Measurements from ENCODE around the gene RTKN2. TPM values are rescaled to one million over a fixed set of nuclear protein-coding genes. Genes with fewer than 3 reads are reported as not detected.
"Not testable (repeated sequence)": the region's sequence is repeated elsewhere in the genome, so short reads cannot be mapped to it uniquely, and the experiment has no call there.

The RTKN2 gene
- total RNA-seq, 4 donors from 2014 or later = 12.0 TPM; not detected in 3

DNA sequence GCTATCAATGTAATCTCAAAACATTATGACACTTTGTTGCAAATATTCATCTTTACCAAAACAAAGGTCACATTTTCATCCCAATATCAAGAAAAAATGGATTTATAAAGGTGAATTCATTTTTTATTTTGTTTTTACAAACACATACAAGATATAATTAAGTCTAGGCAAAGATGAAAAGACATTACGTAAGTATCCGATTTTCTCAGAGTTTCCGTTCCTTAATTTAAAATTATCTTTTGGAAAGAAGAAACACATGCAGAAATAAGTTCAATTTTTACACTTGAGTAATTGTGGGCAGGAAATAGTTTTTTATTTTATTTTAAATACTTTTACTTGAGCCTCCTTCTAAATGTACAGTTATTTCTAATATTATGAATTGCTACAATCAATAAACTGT lies 24.6 kb downstream of the RTKN2 start:
- Histone ChIP-seq H3K9me3 (no peaks in the 10 kb centered on the region), H3K4me3 (no peak overlapping the region), H3K27me3 (no peaks in the 10 kb centered on the region), H3K4me1 (no peaks in the 10 kb centered on the region), H3K36me3 (no peaks in the 10 kb centered on the region), H3K27ac (peak overlapping the region in 1 of 2 donors; percentile 32)
- no peak for TF ChIP-seq POLR2A (IDR thresholded peaks at IDR 0.05)
- no peak for DNase-seq
- intact Hi-C loops (cut with DNase I; ENCODE audit: low total_unique reads) = no loop called here

DNA sequence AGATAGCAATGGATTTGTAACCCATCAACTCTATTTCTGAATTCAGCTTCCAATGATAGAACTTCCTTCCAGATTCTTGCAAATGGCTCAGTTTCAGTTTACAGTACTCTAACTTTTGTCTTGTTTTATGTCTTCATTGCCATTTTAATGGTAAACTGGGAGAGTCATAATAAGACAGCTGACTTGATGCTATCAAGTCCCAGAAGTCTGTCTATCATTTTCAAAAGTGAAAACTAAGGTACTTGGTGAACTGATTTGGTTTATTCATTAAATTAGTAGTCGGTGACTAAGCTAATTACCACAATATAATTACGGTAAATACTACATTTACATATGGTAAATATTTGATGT lies 25.0 kb downstream of the RTKN2 start:
- TF ChIP-seq, protein P1, sequence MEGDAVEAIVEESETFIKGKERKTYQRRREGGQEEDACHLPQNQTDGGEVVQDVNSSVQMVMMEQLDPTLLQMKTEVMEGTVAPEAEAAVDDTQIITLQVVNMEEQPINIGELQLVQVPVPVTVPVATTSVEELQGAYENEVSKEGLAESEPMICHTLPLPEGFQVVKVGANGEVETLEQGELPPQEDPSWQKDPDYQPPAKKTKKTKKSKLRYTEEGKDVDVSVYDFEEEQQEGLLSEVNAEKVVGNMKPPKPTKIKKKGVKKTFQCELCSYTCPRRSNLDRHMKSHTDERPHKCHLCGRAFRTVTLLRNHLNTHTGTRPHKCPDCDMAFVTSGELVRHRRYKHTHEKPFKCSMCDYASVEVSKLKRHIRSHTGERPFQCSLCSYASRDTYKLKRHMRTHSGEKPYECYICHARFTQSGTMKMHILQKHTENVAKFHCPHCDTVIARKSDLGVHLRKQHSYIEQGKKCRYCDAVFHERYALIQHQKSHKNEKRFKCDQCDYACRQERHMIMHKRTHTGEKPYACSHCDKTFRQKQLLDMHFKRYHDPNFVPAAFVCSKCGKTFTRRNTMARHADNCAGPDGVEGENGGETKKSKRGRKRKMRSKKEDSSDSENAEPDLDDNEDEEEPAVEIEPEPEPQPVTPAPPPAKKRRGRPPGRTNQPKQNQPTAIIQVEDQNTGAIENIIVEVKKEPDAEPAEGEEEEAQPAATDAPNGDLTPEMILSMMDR (IDR thresholded peaks at IDR 0.05) = no peak
- TF ChIP-seq POLR2A (IDR thresholded peaks at IDR 0.05) = no peak
- intact Hi-C loops (cut with DNase I; ENCODE audit: low total_unique reads) = no loop called here
- Histone ChIP-seq H3K9me3 (no peaks in the 10 kb centered on the region), H3K27me3 (no peaks in the 10 kb centered on the region), H3K27ac (peak overlapping the region in 1 of 2 donors; percentile 32), H3K4me3 (no peak overlapping the region), H3K4me1 (no peaks in the 10 kb centered on the region), H3K36me3 (no peaks in the 10 kb centered on the region)
- DNase-seq = no peak

DNA sequence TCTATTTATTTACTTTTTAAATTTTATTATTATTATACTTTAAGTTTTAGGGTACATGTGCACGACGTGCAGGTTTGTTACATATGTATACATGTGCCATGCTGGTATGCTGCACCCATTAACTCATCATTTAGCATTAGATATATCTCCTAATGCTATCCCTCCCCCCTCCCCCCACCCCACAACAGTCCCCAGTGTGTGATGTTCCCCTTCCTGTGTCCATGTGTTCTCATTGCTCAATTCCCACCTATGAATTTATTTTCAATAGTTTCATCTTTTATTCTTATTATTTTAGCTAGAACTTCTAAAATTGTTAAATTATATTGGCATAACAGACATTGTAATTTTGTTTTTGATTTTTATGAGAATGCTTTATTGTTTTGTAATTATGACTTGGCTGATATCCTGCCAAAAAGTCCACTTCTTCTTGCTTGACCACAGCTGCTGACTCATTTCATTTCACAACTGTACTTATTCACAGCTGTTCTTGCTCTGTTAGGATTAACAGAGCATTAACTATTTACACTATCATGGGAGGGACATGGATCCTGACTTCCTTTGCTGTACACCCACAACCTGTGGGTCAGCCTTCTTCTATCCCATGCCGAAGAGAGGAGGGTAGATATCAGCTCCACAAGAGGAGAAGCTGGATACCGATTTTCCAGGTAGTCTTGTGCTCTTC lies 25.5 kb downstream of the RTKN2 start:
- H3K4me3 ChIP-seq; intact Hi-C loops (cut with DNase I; ENCODE audit: low total_unique reads); H3K4me1 ChIP-seq; H3K27me3 ChIP-seq; H3K9me3 ChIP-seq; H3K36me3 ChIP-seq; DNase-seq: not testable (repeated sequence)
- H3K27ac ChIP-seq = peak overlapping the region in 1 of 2 donors; percentile 32

DNA sequence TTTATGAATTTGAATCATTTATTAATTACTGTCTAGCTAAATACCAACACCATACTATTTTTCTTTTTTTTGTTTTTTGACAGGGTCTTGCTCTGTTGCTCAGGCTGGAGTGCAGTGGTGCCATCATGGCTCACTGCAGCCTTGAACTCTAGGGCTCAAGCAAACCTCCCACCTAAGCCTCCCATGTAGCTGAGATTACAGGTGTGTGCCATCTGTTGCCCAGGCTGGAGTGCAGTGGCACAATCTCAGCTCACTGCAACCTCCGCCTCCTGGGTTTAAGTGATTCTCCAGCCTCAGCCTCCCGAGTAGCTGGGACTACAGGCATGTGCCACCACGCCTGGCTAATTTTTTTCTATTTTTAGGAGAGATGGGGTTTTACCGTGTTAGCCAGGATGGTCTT lies 27.1 kb downstream of the RTKN2 start:
- H3K4me1 ChIP-seq; H3K9me3 ChIP-seq; intact Hi-C loops (cut with DNase I; ENCODE audit: low total_unique reads); H3K4me3 ChIP-seq; DNase-seq; H3K27ac ChIP-seq; H3K36me3 ChIP-seq; H3K27me3 ChIP-seq: not testable (repeated sequence)

DNA sequence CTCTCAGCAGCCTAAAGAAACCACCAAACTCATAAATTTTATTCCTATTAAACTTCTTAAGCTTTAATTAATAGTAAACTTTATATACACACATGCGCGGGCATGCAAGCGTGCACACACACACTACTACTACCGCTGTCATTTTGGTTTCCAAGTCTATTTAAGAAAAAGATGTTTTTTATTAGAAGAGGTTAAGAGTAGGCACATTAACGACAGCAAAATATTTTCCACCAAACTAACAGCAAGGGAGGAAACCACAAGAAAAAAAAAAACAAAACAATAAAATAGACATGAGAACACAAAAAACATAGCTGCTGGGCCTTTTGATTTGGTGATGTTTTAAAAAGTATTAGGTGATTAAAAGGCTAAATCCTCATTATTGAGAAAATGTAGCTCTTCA lies 28.6 kb downstream of the RTKN2 start:
- DNase-seq = no peak
- TF ChIP-seq, protein P1 (IDR thresholded peaks at IDR 0.05) = no peak
- TF ChIP-seq POLR2A (IDR thresholded peaks at IDR 0.05) = no peak
- Histone ChIP-seq H3K27ac (peak overlapping the region in 1 of 2 donors; percentile 65), H3K36me3 (no peaks in the 10 kb centered on the region), H3K27me3 (no peaks in the 10 kb centered on the region), H3K4me3 (no peak overlapping the region), H3K4me1 (no peaks in the 10 kb centered on the region), H3K9me3 (no peaks in the 10 kb centered on the region)
- intact Hi-C loops (cut with DNase I; ENCODE audit: low total_unique reads) = loop anchor here (10.0 kb wide), 1 partner anchor 205 kb away; no protein-coding TSS in a partner anchor

DNA sequence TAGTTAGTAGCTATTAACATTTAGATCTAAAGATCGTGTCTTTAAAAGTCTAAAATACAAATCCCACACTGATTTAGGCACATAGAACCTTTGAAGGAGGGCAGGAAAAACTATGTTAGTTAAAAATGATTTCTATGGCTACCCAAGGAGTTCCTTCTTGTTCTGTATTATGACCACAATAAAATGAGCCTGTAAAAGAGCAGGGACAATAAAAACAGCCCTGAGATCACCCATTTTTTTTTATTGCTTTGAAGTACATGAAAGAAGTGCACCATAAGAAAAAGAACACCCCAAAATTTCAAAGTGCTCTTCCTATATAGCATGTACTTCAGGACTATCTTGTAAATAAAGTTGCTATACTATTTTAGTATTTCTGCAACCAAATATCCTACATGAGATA lies 29.8 kb downstream of the RTKN2 start:
- no peak overlapping the region for H3K27ac ChIP-seq
- no peaks in the 10 kb centered on the region for H3K4me1 ChIP-seq
- H3K36me3 ChIP-seq = no peaks in the 10 kb centered on the region
- H3K9me3 ChIP-seq = no peaks in the 10 kb centered on the region
- no peaks in the 10 kb centered on the region for H3K27me3 ChIP-seq
- TF ChIP-seq, protein P1 (IDR thresholded peaks at IDR 0.05) = no peak
- no peak for TF ChIP-seq POLR2A (IDR thresholded peaks at IDR 0.05)
- intact Hi-C loops (cut with DNase I; ENCODE audit: low total_unique reads) = loop anchor here (10.0 kb wide), 1 partner anchor 204 kb away; no protein-coding TSS in a partner anchor
- no peak overlapping the region for H3K4me3 ChIP-seq
- DNase-seq = no peak

DNA sequence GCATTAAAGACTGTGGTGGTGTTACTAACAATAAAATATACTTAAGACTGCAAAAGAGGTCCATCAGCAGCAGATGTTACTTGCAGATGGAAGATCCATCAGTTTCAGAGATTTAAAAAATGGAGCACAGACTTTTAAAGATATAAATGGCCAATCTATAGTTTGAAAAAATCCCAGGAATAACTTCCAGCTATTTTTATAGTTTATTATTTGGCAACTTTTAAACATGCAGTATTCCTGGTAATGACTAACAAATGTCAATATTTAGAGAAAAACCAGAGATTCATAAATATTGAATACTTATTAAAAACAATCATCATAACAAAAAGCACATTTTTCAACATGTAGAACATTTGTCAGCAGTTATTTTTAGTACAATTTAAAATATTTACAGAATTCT lies 30.7 kb downstream of the RTKN2 start:
- intact Hi-C loops (cut with DNase I; ENCODE audit: low total_unique reads) = loop anchor here (10.0 kb wide), 1 partner anchor 203 kb away; no protein-coding TSS in a partner anchor
- no peaks in the 10 kb centered on the region for H3K36me3 ChIP-seq
- H3K27ac ChIP-seq = no peak overlapping the region
- no peak for DNase-seq
- H3K4me1 ChIP-seq = no peaks in the 10 kb centered on the region
- TF ChIP-seq, protein P1 (IDR thresholded peaks at IDR 0.05) = no peak
- no peak for TF ChIP-seq POLR2A (IDR thresholded peaks at IDR 0.05)
- no peak overlapping the region for H3K4me3 ChIP-seq
- no peaks in the 10 kb centered on the region for H3K27me3 ChIP-seq
- no peaks in the 10 kb centered on the region for H3K9me3 ChIP-seq
